HG03108 (cell line): ENCODE results near the gene TNXB.
"Not testable (repeated sequence)": the region's sequence is repeated elsewhere in the genome, so short reads cannot be mapped to it uniquely, and the experiment has no call there.

Source experiments
- ATAC-seq: cut with Tn5 transposase; IDR thresholded peaks from one replicate; pipeline ENCODE4 v1.9.1; 2021; ENCODE audit warnings: moderate library complexity; ENCODE audit not compliant: unreplicated experiment

TNXB gene

DNA sequence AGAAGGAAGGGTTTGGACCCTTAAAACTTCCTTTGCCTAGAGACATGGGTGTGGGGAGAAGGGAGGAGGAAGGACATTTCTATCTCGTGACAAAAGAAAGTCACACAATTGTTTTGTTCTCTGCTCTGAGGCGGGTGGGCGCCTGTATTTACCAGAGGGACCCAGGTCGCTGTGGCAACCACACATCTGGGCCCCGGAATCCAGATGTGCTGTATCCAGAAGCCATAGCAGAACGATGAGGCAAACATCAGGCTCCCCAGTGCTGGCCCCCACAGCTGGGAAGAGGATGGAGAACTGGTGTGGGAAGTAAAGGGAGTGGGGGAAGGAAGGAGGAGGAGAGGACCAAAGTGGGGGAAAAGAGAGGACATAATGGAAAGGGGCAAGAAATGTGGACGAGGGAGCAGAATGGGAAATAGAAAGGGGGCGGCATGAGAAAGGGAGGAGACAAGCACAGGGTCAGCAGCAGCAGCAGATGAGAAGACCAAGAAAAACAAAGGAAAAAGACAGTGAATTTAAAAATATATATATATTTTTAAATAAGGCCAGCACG is 3.4 kb upstream of the TNXB start:
- ATAC-seq: no peak

DNA sequence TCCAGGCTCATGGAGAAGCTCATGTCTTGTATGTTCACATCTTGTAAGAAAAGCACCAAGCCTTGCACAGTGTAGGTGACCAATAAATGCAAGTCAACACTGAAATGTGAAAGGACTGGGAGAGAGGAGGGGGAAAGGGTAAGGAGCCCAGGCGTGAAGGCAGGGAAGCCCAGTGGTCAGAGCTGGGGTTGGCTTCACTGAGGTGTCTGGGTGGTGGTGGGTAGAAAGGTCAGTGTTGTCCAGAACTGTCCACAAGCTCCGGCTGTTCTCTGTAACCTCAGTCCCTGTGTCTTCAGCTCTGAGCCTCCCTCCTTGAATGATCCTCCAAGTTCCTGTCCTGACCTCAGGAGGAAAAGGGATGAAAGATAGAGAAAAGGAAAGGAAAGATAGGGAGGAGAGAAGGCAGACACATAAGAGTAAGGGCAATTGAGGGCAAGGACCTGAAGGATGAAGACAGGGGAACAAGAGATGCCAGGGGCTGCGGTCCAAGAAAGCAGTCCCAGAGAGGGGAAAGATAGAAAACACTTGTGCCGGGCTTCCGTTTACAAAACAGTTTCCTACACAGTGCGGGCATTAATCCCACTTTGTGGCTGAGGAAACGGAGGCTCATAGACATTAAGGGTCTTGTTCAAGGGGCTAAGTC is 2.4 kb upstream of the TNXB start:
- no peak for ATAC-seq

DNA sequence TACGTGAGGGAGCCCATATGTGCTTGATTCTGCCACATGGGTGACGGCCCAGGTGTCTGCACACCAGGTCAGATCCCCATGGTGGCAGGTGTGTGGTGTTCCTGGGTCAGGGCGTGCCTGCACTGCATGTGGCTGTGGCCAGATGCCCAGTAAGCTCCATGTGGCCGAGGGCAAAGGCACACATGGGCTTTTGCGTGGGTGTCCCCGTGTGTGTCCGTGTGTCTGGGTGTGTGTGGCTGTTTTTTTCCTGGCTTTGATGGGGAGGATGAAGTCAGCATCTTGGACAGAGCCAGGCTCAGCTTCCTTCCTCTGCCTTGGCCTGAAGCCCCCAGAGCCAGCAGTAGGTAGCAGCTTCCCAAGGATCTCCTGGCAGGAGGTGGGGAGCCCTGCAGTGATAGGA is 1.5 kb upstream of the TNXB start:
- ATAC-seq: no peak

DNA sequence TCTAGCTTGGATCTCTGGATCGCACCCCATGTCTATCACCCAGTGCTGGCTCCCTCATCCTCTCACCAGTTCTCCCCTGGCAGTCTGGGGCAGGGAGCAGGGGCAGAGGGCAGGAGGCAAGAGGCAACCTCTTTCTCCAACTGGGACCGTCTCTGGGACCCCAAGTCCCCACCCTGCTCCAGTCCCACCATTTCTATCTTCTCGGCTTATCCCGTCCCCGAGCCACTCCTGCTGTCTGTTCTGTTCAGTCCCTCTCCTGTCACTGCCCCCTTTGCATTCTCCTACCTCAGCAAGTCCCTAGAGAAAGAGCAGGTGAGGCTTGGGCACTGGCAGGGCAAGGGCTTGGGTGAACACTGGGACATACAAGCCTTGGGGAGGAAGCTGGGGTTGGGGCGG is 625 bp upstream of the TNXB start:
- no peak for ATAC-seq

DNA sequence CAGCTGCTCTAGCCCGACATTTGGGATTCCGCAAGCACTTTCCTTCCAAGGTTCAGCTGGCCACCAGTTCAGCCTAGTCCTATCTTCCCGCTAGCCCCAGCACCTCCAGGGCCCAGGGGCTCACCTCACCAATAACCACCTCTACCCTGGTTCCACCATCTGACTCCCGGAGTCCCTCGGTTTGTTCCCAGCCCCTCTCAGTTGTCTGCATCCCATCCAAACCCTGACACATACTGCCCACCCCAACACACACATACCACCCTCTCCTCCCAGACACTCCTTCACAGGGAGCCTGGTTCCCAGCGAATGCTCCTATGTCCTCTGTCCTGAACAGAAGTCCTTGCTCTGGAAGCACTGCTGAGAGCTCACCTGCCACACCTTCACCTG is 418 bp downstream of the TNXB start:
- ATAC-seq: no peak

DNA sequence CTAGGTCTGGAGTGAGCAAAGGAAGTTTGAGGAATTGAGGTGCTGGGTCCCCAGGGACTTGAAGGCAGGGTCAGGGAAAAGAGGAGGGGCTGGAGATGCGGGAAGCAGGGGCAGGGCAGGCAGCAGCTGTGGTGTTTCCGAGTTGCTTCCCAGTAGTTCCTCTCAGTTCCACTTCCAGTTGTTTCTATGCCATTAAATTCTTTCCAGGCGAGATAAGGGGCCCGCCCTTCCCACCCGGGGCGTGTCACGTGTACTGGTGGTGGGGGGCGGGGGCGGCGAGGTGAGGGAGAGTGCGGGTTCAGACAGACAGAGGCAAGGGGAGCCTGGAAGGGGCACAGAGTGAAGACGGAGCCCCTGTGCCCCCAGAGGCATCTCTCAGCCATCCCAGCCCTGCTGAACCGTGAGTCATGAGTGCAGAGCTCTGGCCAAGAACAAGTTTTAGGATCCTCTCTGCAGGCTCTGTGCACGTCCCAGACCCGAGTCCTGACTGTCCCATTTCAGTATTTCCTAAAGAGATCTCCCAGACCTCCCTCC is 977 bp downstream of the TNXB start:
- ATAC-seq: no peak

- ATAC-seq: no peak
These were observed 1.7 kb downstream of the TNXB start for GRCh38 chr6:32107406-32107805.

DNA sequence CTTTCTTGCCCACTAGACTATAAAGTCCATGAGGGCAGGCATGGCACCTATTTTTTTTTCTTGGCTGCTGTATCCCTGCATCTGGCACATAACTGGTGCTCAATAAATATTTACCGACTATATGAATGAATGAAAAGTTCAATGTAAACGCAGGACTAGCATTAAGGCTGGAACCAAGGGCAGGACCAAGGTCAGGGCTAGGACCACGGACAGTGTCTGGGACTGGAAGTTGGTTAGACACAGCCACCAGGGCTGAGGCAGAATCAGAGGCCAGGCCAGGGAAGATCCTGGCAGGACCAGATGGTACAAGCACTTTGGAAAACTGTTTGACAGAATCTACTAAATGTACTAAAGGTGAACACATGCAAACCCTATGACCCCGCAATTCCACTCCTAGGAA is 3.7 kb downstream of the TNXB start:
- no peak for ATAC-seq

GRCh38 chr6:32102255-32102654 is 6.9 kb downstream of the TNXB start:
- no peak for ATAC-seq

GRCh38 chr6:32100251-32100650 is 8.9 kb downstream of the TNXB start:
- ATAC-seq: not testable (repeated sequence)

GRCh38 chr6:32097364-32097763 is 11.8 kb downstream of the TNXB start:
- ATAC-seq: no peak

GRCh38 chr6:32096394-32097258 is 12.5 kb downstream of the TNXB start:
- no peak for ATAC-seq

- ATAC-seq: no peak
These were observed 13.1 kb downstream of the TNXB start for GRCh38 chr6:32096087-32096393.

DNA sequence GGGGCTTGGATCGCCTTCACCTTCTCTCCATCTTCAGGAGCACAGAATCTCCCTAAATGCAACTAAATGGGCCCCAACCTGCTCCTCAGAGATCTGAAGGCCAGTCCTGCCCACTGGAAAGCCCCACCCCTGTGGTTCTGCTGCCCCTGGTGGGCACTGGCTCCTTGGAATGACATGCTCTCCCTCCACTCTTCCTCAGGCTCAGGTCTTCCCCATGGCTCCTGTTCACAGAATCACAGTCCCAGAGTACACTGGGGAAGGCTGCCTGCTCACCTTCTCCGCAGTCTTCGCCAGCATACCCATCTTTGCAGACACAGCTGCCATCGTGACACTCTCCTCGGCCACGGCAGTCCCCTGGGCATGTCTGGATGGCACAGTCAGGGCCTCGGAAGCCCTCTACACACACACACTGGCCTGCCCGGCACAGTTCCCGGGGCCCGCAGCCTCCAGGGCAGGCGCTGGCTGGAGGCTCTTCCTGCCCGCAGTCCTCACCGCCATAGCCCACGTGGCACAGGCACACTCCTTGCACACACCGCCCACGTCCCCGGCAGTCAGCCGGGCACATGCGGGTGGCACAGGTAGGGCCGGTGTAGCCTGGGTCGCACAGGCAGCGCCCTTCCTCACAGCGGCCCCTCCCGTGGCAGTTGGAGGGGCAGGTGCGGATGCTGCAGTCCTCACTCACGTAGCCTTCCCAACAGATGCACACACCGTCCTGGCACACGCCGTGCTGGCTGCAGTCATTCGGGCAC is 13.6 kb downstream of the TNXB start:
- ATAC-seq: no peak

DNA sequence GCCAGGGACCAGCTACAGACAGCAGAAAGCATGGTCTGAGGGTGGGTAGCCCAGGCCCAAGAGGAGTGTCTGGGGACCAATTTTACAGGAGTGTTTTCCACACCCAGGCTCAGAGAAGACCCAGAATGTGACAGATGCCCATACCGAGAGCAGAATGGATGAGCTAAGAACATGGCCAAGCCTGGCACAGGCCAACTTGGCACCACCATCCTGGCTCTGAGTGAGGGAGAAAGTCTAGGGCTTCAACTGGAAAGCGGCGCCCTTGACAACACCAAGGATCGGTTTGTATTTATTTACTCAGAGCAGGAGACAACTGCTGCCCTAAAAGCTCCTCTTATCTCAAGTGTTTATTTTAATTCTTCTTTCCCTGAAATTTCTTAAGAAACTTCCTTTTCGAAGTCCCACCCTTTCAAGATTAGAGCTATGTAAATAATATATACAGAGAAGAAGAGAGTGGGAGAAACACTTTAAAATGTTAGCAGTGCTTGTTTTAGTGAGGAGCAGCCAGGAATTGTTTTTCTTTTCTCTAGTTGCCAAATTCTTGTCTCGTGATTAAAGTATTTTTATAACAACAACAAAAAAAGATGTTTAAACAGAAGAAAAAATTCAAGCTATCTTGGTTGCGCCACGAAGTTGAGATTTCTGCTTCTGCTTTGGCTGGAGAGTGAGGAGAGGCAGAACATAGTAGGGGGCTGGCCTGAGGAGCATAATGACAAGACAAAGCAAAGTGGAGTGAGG is 16.2 kb downstream of the TNXB start:
- ATAC-seq: no peak

- no peak for ATAC-seq
These were observed 19.9 kb downstream of the TNXB start for GRCh38 chr6:32089082-32089828.

DNA sequence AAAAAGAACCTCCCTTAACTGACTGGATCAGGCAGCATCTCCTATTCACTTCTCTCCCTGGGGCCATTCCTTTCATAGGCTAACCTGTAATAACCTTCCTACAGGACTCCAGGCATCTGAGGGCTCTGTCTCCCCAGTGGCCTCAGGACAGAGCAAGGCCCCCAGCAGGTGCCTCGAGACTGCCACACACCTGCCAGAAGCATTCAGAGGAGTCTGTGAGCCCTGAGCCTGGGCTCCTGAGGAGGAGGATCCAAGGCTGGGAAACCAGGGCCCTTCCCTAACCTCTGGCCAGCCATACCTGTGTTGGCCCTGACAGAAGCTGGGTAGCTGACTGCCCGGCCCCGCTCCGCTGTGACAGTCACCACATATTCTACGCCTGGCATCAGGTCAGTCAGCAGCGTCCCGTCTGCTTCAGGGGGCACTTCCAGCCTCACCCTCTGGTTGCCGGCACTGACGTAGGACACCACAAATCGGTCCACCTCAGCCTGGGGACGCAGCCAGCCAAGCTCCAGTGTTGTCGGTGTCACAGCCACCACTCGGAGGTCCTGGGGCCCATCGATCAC is 20.6 kb downstream of the TNXB start:
- no peak for ATAC-seq

GRCh38 chr6:32087574-32088486 is 21.3 kb downstream of the TNXB start:
- ATAC-seq: no peak
